Retinal pigment epithelial cell (primary cell): ENCODE data around the gene GNAZ.

Source experiments
- DNase-seq: peaks from one replicate; pipeline ENCODE4 v3.0.0-alpha.2; 2010; ENCODE audit warnings: low read depth
- H3K4me3 ChIP-seq: 2 replicates; pipeline ENCODE4 v1.5.1; 2011; ENCODE audit warnings: mild to moderate bottlenecking, low read length, control low read depth, moderate library complexity
- CTCF ChIP-seq: conservative IDR thresholded peaks from 2 replicates; pipeline ENCODE4 v1.5.1; 2011; ENCODE audit warnings: low read depth, low read length, control low read depth, inconsistent platforms

Gene GNAZ

GRCh38 chr22:23102002-23102655 is 31.8 kb downstream of the GNAZ start:
- no peak for DNase-seq
- H3K4me3 ChIP-seq = no peak overlapping the region
- no peak for TF ChIP-seq CTCF

- H3K4me3 ChIP-seq = no peak overlapping the region
- DNase-seq = no peak
- no peak for TF ChIP-seq CTCF
Observed at GRCh38 chr22:23102776-23103175, 32.5 kb downstream of the GNAZ start.

- TF ChIP-seq CTCF = no peak
- no peak overlapping the region for H3K4me3 ChIP-seq
- DNase-seq = no peak
Observed at GRCh38 chr22:23103199-23103954, 33.1 kb downstream of the GNAZ start.

- peak; percentile 60 for DNase-seq
- no peak for TF ChIP-seq CTCF
- H3K4me3 ChIP-seq = no peak overlapping the region
Observed at GRCh38 chr22:23104187-23104971, 34.1 kb downstream of the GNAZ start.

GRCh38 chr22:23105304-23105703 is 35.0 kb downstream of the GNAZ start:
- H3K4me3 ChIP-seq = no peak overlapping the region
- DNase-seq = no peak
- TF ChIP-seq CTCF = no peak

GRCh38 chr22:23105919-23106318 is 35.6 kb downstream of the GNAZ start:
- H3K4me3 ChIP-seq = no peak overlapping the region
- TF ChIP-seq CTCF = no peak
- DNase-seq = no peak
